T-helper 1 cell (primary cell): ENCODE measurements around the gene UFSP2.
"Not testable (repeated sequence)": the region's sequence is repeated elsewhere in the genome, so short reads cannot be mapped to it uniquely, and the experiment has no call there.

Experiments
- DNase-seq, 5 donors: peaks; one replicate each; pipeline ENCODE4 v3.0.0-alpha.2; 2012 to 2020

UFSP2 gene

GRCh38 chr4:185381288-185382196 is 44.2 kb downstream of the UFSP2 start:
- no peak for DNase-seq

- DNase-seq: no peak
Measured at GRCh38 chr4:185380320-185380719, 45.4 kb downstream of the UFSP2 start.

- no peak for DNase-seq
Measured at GRCh38 chr4:185379326-185380295, 46.2 kb downstream of the UFSP2 start.

- DNase-seq: no peak
Measured at GRCh38 chr4:185378264-185378663, 47.5 kb downstream of the UFSP2 start.

- DNase-seq: no peak
Measured at GRCh38 chr4:185374573-185374972, 51.2 kb downstream of the UFSP2 start.

GRCh38 chr4:185374027-185374426 is 51.7 kb downstream of the UFSP2 start:
- DNase-seq: no peak

GRCh38 chr4:185371702-185372101 is 54.1 kb downstream of the UFSP2 start:
- no peak for DNase-seq

GRCh38 chr4:185370268-185370949 is 55.4 kb downstream of the UFSP2 start:
- DNase-seq: no peak

- DNase-seq: no peak
Measured at GRCh38 chr4:185369731-185370130, 56.0 kb downstream of the UFSP2 start.

- DNase-seq: no peak
Measured at GRCh38 chr4:185364886-185365285, 60.9 kb downstream of the UFSP2 start.

- DNase-seq: no peak
Measured at GRCh38 chr4:185363251-185363650, 62.5 kb downstream of the UFSP2 start.

- not testable (repeated sequence) for DNase-seq
Measured at GRCh38 chr4:185362570-185362969, 63.2 kb downstream of the UFSP2 start.

GRCh38 chr4:185361872-185362271 is 63.9 kb downstream of the UFSP2 start:
- DNase-seq: no peak

- DNase-seq: no peak
Measured at GRCh38 chr4:185359767-185360446, 65.9 kb downstream of the UFSP2 start.

- DNase-seq: no peak
Measured at GRCh38 chr4:185358959-185359358, 66.8 kb downstream of the UFSP2 start.

- DNase-seq: no peak
Measured at GRCh38 chr4:185358514-185358913, 67.2 kb downstream of the UFSP2 start.

GRCh38 chr4:185357733-185358440 is 67.9 kb downstream of the UFSP2 start:
- DNase-seq: no peak

GRCh38 chr4:185357211-185357610 is 68.6 kb downstream of the UFSP2 start:
- DNase-seq: no peak

GRCh38 chr4:185352741-185353140 is 73.0 kb downstream of the UFSP2 start:
- no peak for DNase-seq

GRCh38 chr4:185352202-185352601 is 73.6 kb downstream of the UFSP2 start:
- no peak for DNase-seq

GRCh38 chr4:185351691-185352090 is 74.1 kb downstream of the UFSP2 start:
- no peak for DNase-seq
